HG03097 (cell line): ENCODE measurements around the gene FAR1.
"Not testable (repeated sequence)": the region's sequence is repeated elsewhere in the genome, so short reads cannot be mapped to it uniquely, and the experiment has no call there.

Experiments used
- ATAC-seq: cut with Tn5 transposase; IDR thresholded peaks from one replicate; pipeline ENCODE4 v1.9.1; 2021; ENCODE audit not compliant: unreplicated experiment, low FRiP score

Gene FAR1

GRCh38 chr11:13668102-13668956, at the start of gene FAR1:
Gene FAR1 (plus strand): TSS chr11:13668668. CDS start chr11:13694766, 26,098 bp downstream.
- peak; percentile 90 for ATAC-seq

- no peak for ATAC-seq
Observed at GRCh38 chr11:13620063-13620462, 48.4 kb upstream of the FAR1 start.

- ATAC-seq = not testable (repeated sequence)
Observed at GRCh38 chr11:13626818-13627217, 41.6 kb upstream of the FAR1 start.

GRCh38 chr11:13628634-13629033, 39.8 kb upstream of the FAR1 start:
- not testable (repeated sequence) for ATAC-seq

- ATAC-seq = no peak
Observed at GRCh38 chr11:13629779-13630178, 38.7 kb upstream of the FAR1 start.

GRCh38 chr11:13635290-13635689, 33.2 kb upstream of the FAR1 start:
- no peak for ATAC-seq

GRCh38 chr11:13635804-13636203, 32.7 kb upstream of the FAR1 start:
- no peak for ATAC-seq

GRCh38 chr11:13637125-13638069, 31.1 kb upstream of the FAR1 start:
- no peak for ATAC-seq

GRCh38 chr11:13638422-13638821, 30.0 kb upstream of the FAR1 start:
- no peak for ATAC-seq

GRCh38 chr11:13644997-13645687, 23.3 kb upstream of the FAR1 start:
- no peak for ATAC-seq

- ATAC-seq = no peak
Observed at GRCh38 chr11:13647391-13647790, 21.1 kb upstream of the FAR1 start.

- ATAC-seq = no peak
Observed at GRCh38 chr11:13649619-13650018, 18.8 kb upstream of the FAR1 start.

GRCh38 chr11:13651515-13651914, 17.0 kb upstream of the FAR1 start:
- not testable (repeated sequence) for ATAC-seq

- ATAC-seq = no peak
Observed at GRCh38 chr11:13661074-13661623, 7.3 kb upstream of the FAR1 start.

GRCh38 chr11:13663631-13664071, 4.8 kb upstream of the FAR1 start:
- ATAC-seq = no peak

GRCh38 chr11:13664351-13664750, 4.1 kb upstream of the FAR1 start:
- ATAC-seq = no peak

GRCh38 chr11:13666708-13667107, 1.8 kb upstream of the FAR1 start:
- ATAC-seq = no peak

GRCh38 chr11:13667245-13667644, 1.2 kb upstream of the FAR1 start:
- no peak for ATAC-seq

GRCh38 chr11:13667795-13668101, 720 bp upstream of the FAR1 start:
- ATAC-seq = no peak

GRCh38 chr11:13668957-13669521, 571 bp downstream of the FAR1 start:
- ATAC-seq = peak; percentile 14
